GM12873 (cell line): Measurements from ENCODE around the gene SLC38A3.
A peak's percentile ranks its signal among the peaks of the same experiment; 100 is the strongest.

Experiments used
- CTCF ChIP-seq: IDR thresholded peaks from 2 replicates; pipeline ENCODE4 v1.5.1; 2012; ENCODE audit warnings: low read depth, mild to moderate bottlenecking, moderate library complexity, low read length, control low read depth; ENCODE audit not compliant: insufficient read depth; ENCODE audit errors: missing control alignments

Gene SLC38A3

GRCh38 chr3:50208677-50209344 is 3.7 kb downstream of the SLC38A3 start:
- no peak for TF ChIP-seq CTCF

DNA sequence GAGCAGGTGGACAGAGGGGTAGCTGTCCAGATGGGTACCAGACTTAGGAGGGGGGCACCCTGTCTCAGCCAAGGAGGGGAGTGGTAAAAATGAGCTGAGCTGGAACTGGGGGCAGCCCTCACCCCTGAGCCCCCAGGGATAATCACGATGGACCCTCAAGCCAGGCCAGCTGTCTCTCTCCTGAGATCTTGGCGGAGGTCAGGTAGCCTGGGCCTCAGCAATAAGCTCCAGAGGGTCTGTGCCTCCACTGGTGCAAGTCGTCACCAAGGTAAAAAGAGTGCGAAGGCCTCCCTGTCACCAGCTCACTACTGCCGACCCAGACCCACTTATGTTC is 5.1 kb downstream of the SLC38A3 start:
- no peak for TF ChIP-seq CTCF

DNA sequence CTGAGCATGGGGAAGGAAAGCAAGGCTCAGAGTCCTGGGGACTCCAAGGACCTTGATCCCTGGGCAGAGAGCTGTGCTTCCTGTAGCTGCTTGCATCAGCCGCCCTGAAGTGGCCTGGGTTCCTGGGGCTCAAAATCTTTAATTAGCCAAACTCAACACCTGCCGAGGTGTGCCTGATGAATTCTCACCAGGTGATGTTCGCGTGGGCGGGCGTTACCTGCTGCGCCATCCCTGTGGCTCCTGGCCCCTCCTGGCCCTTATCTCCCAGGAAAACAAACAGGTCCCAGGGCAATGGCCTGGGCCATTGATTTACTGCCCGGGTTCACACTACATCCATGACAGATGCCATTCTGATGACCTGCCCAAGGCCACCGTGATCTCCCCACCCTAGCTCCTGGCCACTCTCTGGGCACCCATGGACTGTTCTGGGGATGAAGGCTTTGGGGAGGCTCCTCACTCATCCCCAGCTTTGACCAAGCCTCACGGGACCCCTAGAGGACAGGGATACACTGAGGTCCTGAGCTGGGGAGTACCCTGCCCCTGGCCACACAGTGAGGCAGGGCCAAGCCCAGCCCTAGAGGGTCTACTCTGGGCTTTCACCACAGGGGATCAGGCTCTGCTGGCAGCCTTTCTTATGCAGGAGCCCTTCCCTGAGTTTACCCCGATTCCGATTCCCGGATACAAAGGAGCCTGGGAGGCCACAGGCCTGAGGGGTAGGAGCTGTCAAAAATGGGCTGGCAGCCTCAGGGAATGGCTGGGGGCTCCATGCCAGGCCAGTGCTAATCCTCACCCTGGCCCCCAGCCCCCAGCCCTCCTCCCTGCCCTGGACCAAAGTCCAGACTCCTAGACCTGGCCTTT is 5.7 kb downstream of the SLC38A3 start:
- no peak for TF ChIP-seq CTCF

DNA sequence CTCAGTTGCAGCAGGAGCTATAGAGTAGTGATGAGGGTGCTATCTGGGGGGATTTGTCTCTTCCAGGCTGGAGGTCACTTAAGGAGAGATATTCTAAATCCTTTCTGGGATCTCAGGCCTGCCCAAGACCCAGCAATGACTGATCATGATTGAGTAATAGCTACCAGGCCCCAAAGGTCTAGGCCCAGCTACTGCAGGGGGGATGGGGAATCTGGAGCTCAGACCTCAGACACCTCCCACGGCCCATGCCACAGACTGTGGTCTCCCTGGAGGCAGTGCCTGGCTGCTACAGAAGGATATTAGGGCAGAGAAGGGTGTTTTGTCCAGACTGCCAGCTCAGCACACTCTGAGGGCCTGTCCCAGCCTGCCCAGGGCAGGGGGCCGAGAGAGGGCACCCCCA is 6.9 kb downstream of the SLC38A3 start:
- no peak for TF ChIP-seq CTCF

GRCh38 chr3:50212502-50212901 is 7.4 kb downstream of the SLC38A3 start:
- TF ChIP-seq CTCF, result peak; percentile 45

- TF ChIP-seq CTCF, result no peak
These were observed 7.9 kb downstream of the SLC38A3 start for GRCh38 chr3:50212971-50213370.

- TF ChIP-seq CTCF, result no peak
These were observed 8.3 kb downstream of the SLC38A3 start for GRCh38 chr3:50213373-50213772.
